22Rv1 (cell line): ENCODE measurements around the gene CELF2.

Experiments used
- H3K27ac ChIP-seq: fragments of 450-650 bp; 2 replicates; pipeline ENCODE4 v1.5.1; 2017
- ZFX ChIP-seq: fragments of 450-650 bp; IDR thresholded peaks from 2 replicates; pipeline ENCODE4 v1.6.1; 2017; ENCODE audit warnings: antibody characterized with exemption, borderline replicate concordance
- TF ChIP-seq, protein P1 (sequence below): fragments of 450-650 bp; IDR thresholded peaks from 2 replicates; pipeline ENCODE4 v1.5.1; 2017; ENCODE audit warnings: mild to moderate bottlenecking

Gene CELF2

DNA sequence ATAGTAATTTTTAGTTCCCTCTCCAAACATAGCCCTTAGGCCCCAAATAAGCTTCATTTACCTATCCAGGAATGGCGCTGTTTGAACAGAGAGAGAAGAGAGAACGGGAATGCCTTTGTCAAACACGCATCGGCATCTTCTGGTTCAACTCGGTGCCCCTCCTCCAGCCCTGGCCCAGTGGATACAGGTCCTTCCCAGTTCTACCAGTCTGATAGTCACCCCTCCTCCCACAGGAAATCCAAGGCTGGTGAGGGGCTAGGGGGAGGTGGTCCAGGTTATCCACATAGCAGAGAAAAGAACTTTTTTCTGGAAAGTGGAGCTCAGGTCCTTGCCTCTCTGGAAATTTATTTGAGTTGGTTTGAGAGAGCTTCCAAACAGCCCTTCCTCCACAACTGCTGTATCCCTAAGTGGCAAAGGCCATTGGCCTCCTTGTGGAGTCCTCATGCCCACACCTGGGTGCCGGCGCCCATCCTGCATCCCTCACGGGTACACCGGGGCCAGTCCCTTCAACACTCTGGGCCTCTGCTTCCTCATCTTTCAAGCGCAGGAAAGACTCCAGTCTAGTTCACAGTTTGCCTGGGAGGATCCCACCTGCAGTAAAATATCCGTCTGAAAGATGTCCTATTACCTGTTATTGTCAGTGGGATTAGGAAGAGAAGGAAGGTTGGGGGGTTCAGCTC is 287.4 kb downstream of the CELF2 start:
- no peak for TF ChIP-seq ZFX
- TF ChIP-seq, protein P1, sequence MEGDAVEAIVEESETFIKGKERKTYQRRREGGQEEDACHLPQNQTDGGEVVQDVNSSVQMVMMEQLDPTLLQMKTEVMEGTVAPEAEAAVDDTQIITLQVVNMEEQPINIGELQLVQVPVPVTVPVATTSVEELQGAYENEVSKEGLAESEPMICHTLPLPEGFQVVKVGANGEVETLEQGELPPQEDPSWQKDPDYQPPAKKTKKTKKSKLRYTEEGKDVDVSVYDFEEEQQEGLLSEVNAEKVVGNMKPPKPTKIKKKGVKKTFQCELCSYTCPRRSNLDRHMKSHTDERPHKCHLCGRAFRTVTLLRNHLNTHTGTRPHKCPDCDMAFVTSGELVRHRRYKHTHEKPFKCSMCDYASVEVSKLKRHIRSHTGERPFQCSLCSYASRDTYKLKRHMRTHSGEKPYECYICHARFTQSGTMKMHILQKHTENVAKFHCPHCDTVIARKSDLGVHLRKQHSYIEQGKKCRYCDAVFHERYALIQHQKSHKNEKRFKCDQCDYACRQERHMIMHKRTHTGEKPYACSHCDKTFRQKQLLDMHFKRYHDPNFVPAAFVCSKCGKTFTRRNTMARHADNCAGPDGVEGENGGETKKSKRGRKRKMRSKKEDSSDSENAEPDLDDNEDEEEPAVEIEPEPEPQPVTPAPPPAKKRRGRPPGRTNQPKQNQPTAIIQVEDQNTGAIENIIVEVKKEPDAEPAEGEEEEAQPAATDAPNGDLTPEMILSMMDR = no peak
- H3K27ac ChIP-seq = no peak overlapping the region

DNA sequence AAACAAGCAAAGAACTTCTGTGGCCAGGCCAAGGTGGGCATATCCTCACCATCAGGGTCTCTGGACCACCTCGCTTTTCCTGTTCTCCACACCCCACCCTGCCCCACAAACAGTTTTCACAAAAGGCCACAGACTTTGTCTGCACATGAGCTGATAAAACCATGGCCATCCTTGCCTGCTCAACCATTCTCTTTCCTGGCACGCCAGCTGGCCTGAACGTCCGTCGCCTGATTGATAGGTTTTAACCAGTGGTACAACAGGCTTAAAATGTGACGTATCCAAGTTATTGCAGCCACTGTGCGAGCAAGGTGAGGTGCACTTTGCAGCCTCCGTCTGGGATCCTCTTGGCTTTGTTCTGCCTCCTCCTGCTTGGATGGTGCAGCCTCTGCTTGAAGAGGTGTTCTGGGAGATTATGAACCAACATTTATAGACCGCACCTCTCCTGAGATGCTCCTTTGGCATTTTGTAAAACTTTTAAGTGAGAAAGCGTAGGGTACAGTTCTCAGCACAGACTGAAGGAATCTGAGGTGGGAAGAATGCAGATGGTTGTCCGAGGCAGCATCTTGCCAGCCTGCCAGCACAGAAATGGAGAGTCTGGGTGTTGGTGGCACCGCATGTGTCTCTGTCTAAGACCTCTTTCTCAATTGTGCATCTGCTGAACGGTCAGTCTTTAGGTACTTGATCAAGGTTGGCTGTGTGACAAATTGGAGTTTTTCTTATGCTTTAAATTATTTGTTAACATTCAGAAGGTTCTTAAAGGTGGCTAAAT is 288.3 kb downstream of the CELF2 start:
- no peak for TF ChIP-seq ZFX
- H3K27ac ChIP-seq = no peak overlapping the region

DNA sequence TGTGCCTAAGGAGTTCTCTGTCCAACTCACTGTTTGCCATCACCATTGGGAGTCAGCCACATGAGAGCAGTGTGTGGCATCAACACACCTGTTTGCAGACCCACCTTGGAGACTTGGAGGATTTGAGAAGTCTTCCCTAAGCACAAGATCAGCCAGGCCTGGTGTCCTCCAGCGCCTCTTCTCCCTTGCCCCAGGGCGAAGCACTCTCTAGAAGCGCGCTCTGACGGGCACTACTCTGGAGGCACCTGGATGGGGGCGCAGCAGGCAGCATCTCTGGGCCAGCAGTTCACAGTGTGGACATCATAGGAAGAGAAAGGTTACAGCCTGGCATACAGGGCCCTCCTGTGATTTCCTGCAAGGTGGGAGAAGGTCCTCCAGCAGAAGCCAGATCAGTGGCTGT is 289.3 kb downstream of the CELF2 start:
- no peak for TF ChIP-seq ZFX
- TF ChIP-seq, protein P1 = no peak
- H3K27ac ChIP-seq = no peak overlapping the region

DNA sequence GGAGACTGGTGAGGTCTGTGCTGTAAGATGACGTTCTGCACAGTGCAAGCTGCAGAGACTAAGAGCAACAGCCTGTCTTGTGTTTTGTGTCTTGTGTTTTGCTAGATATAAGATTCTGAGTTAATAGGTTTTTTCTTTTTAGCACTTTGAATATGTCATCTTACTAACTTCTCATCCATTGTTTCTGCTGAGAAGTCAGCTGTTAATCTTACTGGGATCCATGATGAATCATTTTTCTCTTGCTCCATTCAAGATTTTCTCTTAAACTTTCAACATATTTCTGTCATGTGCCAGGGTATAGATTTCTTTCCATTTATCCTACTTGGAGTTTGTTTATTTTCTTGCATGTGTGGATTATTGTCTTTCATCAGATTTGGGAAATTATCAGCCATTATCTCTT is 290.3 kb downstream of the CELF2 start:
- H3K27ac ChIP-seq = no peak overlapping the region
- TF ChIP-seq ZFX = no peak
- TF ChIP-seq, protein P1 = no peak

DNA sequence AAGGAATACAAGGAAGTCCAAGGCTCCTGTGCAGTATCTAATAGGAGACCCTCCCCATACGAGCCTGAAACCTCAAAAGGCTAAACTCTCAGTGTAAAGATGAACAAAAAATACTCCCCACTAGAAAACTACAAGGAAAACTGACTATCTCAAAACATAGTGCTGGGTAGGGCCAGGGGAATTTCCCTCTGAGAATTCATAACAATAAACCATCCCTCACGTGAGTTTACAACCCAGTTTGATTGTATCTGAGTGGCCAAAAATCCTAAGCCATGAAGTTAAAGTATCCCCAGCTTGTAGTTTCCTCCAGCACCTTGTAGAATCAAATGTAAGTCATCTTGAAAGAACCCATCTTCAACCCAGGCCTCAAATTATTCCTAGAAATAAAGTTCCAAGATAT is 293.4 kb downstream of the CELF2 start:
- no peak for TF ChIP-seq ZFX
- H3K27ac ChIP-seq = no peak overlapping the region

DNA sequence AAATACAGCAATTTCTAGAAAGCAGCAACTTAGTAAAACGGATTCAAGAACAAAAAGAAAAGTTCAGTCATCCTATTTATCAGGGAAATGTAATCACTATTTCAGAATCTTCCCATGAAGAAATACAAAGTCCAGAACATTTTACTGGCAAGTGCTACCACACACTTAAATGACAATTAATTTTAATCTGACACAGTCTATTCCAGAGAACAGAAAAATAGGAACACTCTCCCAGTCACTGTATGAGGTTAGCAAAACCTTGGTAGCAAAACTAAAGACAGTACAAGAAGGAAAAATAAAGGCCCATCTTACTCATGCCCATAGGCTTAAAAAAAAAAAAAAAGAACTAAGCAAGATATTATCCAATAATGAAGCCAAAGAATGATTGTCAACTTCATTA is 295.8 kb downstream of the CELF2 start:
- TF ChIP-seq, protein P1 = no peak
- no peak for TF ChIP-seq ZFX
- H3K27ac ChIP-seq = no peak overlapping the region

DNA sequence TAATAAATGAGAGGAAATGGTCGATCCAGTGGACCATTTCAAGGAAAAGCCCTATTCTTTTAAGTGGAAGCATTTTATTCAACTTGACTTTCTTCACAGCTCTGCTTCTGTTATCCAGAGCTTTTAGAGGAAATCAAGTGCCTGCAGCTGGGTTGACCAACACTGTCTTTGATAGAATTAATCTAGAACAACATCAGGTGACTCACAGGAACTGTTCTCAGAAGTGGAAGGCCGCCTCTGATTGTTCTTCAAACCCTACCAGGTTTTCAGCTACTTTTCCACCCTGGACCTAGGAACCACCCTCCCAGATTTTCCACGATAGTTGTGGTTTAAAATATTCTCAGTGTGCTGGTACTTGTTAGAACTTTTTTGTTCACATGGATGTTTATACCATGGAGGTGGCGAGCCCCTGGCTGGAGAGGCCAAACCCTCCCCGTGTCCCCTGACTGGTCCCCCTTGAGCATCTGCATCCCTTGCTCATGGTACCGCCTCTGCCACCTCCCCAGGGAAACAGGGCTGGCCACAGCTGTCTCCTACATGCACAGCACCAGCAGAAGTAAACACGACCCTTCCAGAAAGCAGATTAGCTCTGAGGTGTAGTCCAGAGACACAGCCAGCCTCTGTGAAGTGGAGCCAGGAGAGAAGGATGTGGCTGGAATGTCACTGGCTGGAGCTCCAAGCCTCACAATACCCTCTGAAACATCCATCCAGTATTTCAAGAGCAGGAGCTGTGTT is 300.4 kb downstream of the CELF2 start:
- no peak for TF ChIP-seq ZFX
- TF ChIP-seq, protein P1 = no peak
- no peak overlapping the region for H3K27ac ChIP-seq

DNA sequence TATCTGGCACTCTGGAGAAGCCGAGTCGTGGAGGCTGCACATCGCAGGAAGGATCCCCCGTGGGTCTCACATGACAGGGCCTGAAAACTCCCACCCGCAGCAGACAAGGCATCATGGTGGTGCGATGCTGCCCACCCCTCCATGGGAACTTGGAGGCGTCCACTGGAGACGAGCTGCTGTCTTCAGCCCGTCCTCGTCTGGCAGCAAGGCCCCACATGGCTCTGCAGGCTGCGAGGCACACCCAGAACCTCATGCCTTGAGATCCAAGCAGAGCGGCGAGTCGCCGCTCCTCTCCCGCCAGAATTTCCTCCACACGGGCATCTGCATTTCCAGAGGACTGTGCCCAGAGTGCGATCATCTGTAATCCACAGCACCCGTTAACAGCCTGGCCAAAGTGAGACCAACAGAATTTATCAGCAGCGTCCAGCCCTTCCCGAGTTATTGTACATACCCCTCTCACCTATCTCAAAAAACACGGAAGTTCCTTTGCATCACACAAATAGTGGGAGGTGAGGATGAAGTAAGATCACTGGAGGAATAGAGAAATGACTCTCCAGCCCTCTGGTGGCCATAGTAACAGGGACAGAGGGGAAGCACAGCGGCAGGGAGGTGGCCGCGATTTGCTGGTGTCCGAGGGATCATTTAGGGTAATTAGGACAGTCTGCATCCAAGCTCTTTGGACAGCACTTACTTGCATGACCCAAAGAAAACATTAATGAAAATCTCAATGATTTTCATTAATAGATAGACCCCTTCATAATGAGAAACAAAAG is 301.3 kb downstream of the CELF2 start:
- no peak for TF ChIP-seq ZFX
- TF ChIP-seq, protein P1 = no peak
- no peak overlapping the region for H3K27ac ChIP-seq
